SW480 (cell line): ENCODE results near the gene MGST2.

Experiments used
- DNase-seq: peaks from one replicate; pipeline ENCODE4 v3.0.0-alpha.2; 2016; ENCODE audit warnings: low spot score

Gene MGST2

GRCh38 chr4:139738846-139739613 is 73.4 kb downstream of the MGST2 start:
- no peak for DNase-seq

DNA sequence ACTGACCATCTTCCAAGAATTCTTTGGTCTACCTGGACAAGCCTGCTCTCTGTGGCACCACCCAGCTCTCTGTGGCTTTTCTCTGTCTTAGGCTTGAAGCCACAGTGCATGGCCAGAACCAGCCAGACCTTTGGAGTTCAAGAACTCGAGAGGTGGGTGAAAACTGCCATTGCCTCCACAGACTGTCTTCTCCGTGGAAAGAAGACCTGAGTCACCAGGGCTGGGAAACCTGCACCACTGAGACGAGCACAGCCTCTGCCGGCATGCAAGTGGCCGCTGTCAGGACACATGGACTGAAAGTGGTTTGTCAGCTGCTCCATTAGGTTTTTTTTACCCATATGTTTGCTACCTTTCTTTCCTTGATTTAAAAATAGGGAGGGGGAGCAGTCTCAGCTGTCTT is 74.5 kb downstream of the MGST2 start:
- DNase-seq, result no peak

DNA sequence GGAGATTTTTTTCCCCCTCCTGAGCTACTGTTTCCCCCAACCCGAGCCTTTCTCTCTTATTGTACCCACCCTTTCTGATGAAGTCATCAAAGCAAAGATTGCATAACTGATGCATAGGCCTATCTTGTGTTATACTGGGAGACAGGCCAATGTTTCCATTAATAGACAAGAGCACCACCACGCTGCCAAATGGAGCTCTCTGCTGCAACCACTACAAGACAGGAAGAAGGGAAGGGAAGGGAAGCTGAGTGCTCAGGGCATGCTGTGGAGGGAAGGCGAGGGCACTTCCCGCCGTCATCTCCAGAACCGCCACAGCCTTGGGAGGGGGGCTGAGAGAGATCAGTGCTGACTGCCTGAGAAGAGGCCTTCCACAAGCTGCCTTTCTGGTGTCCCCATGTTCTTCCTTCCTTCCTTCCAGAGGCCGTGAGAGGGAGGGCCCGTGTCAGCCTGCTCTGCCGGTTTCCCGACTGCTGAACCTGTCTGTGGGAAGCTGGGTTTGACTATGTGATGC is 75.0 kb downstream of the MGST2 start:
- peak; percentile 9 for DNase-seq

DNA sequence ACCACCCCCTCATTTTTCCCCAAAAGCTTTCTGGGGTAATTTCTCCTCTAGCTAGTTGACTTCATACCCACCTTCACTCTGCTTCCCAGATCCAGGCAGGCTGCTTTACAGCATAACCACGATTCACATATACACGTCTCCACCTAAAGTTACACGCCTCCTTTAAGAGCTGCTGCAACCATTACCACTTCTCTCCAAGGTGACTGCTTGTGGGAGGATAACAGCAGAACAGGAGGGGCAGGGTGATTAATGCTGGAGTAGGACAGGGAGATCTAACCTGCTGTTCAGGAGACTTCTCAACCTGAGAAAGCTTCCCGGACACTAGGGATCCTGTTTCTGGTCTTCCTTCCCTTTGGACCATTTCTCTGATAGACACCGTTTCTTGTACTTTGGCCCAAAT is 77.4 kb downstream of the MGST2 start:
- DNase-seq, result no peak

DNA sequence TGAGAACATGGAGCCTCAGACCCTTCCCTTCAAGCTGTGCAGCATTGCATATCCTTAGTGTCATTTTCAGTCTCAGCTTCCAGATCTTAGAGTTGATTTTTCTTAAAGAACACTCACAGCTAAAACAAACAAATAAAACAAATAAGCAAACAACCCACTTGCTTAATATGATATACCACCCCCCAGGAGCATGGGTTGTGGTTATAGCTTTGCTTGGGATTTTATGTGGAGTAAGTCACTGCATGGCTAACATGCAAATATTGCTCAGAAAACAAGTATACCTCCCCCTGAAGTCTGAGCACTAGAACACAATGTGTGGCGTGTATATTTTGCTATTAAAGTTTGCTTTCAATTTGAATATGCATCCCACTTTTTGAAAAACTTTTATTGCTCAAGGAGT is 78.6 kb downstream of the MGST2 start:
- no peak for DNase-seq

GRCh38 chr4:139745111-139745639 is 79.6 kb downstream of the MGST2 start:
- DNase-seq, result no peak

- no peak for DNase-seq
Observed at GRCh38 chr4:139746431-139747171, 81.0 kb downstream of the MGST2 start.

DNA sequence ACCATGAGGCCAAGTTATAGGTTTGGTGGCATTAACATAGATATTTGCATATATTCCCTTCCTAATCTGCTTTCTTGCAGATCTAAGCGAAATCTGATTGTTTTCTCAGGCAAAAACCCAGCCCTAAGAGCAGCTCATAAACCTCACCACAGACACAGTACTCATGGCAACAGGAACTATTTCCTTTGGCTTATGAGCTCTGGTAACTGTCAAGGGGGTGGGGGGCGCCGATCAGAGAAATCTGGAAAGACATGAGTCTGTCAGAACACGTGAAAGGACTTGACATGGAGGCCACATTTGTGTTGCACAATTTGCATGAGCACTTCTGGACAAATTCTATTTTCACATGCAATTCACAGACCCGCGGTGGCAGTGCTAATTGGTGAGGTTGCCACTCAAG is 83.7 kb downstream of the MGST2 start:
- DNase-seq, result no peak

- no peak for DNase-seq
Observed at GRCh38 chr4:139749835-139750498, 84.3 kb downstream of the MGST2 start.

DNA sequence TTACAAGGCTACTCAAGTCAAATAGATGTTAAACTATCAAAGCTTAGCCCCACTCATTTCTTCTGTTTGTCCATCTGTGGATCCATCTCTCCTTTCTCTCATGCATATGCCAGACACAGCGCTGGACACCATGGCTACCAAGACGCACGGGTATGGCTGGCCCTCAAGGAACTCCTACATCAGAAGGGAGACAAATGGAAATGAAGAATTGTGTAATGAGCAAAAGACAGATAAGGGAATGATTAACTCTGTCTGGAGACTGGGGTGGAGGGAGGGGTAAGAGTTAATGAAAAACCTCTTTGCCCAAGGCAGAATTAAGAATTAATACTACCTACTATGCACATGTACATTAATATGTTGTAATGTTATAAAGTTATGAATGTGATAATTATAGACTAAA is 88.1 kb downstream of the MGST2 start:
- DNase-seq, result no peak
